Measurements from ENCODE around the gene TMEM114.
"Not testable (repeated sequence)": the region's sequence is repeated elsewhere in the genome, so short reads cannot be mapped to it uniquely, and the experiment has no call there.

TMEM114 gene

GRCh38 chr16:8572919-8573724 lies 17.2 kb downstream of the TMEM114 start:
- no peak for DNase-seq

GRCh38 chr16:8572063-8572918 lies 18.0 kb downstream of the TMEM114 start:
- no peak for DNase-seq

- DNase-seq = no peak
Measured at GRCh38 chr16:8571061-8571596, 19.2 kb downstream of the TMEM114 start.

GRCh38 chr16:8570393-8570792 lies 19.9 kb downstream of the TMEM114 start:
- DNase-seq = not testable (repeated sequence)

- DNase-seq = no peak
Measured at GRCh38 chr16:8569650-8570346, 20.5 kb downstream of the TMEM114 start.

- no peak for DNase-seq
Measured at GRCh38 chr16:8568231-8568617, 22.1 kb downstream of the TMEM114 start.

- DNase-seq = peak; percentile 76
Measured at GRCh38 chr16:8567355-8568230, 22.7 kb downstream of the TMEM114 start.

- no peak for DNase-seq
Measured at GRCh38 chr16:8565498-8565897, 24.8 kb downstream of the TMEM114 start.

GRCh38 chr16:8564934-8565345 lies 25.4 kb downstream of the TMEM114 start:
- DNase-seq = no peak

GRCh38 chr16:8563944-8564540 lies 26.3 kb downstream of the TMEM114 start:
- not testable (repeated sequence) for DNase-seq

- no peak for DNase-seq
Measured at GRCh38 chr16:8561496-8561895, 28.8 kb downstream of the TMEM114 start.

GRCh38 chr16:8555400-8555799 lies 34.9 kb downstream of the TMEM114 start:
- DNase-seq = no peak

- no peak for DNase-seq
Measured at GRCh38 chr16:8554881-8555280, 35.4 kb downstream of the TMEM114 start.

- no peak for DNase-seq
Measured at GRCh38 chr16:8554022-8554421, 36.3 kb downstream of the TMEM114 start.

- no peak for DNase-seq
Measured at GRCh38 chr16:8552487-8553221, 37.7 kb downstream of the TMEM114 start.

GRCh38 chr16:8551388-8552332 lies 38.7 kb downstream of the TMEM114 start:
- no peak for DNase-seq

- DNase-seq = no peak
Measured at GRCh38 chr16:8550728-8551387, 39.5 kb downstream of the TMEM114 start.

- DNase-seq = no peak
Measured at GRCh38 chr16:8549843-8550412, 40.4 kb downstream of the TMEM114 start.

- DNase-seq = no peak
Measured at GRCh38 chr16:8548166-8548565, 42.1 kb downstream of the TMEM114 start.

Data from activated T-cell treated with anti-CD3 and anti-CD28 coated beads, Interleukin-2, amount 50 U/mL, for 1 hour (primary cell).